Type B pancreatic cell (in vitro differentiated cells): ENCODE results near the gene C5orf24. TPM values are rescaled to one million over a fixed set of nuclear protein-coding genes. Genes with fewer than 3 reads are reported as not detected.
A peak's percentile ranks its signal among the peaks of the same experiment; 100 is the strongest.

ENCODE experiments used
- DNase-seq: peaks from one replicate; pipeline ENCODE4 v3.0.0; 2021; ENCODE audit warnings: mixed read lengths; ENCODE audit not compliant: unreplicated experiment; ENCODE audit errors: extremely low spot score
- H3K27ac Mint-ChIP-seq: 2 replicates; pipeline ENCODE4 v1.8.0; 2021; ENCODE audit warnings: mild to moderate bottlenecking, mixed read lengths
- H3K27me3 Mint-ChIP-seq: 2 replicates; pipeline ENCODE4 v1.8.0; 2021; ENCODE audit warnings: mixed read lengths
- H3K36me3 Mint-ChIP-seq: 2 replicates; pipeline ENCODE4 v1.8.0; 2021; ENCODE audit warnings: mixed read lengths
- H3K4me1 Mint-ChIP-seq: one replicate; pipeline ENCODE4 v1.8.0; 2021; ENCODE audit warnings: mixed read lengths; ENCODE audit not compliant: unreplicated experiment
- H3K4me3 Mint-ChIP-seq: 2 replicates; pipeline ENCODE4 v1.8.0; 2021; ENCODE audit warnings: mild to moderate bottlenecking, mixed read lengths
- H3K9me3 Mint-ChIP-seq: 2 replicates; pipeline ENCODE4 v1.8.0; 2021; ENCODE audit warnings: mixed read lengths
- total RNA-seq: library from RNA; stranded (reverse); gene quantifications from 2 replicates; pipeline ENCODE4 v1.2.1, GENCODE V29; 2021; ENCODE audit warnings: low replicate concordance
- TF ChIP-seq, protein P1 (sequence below): fragments of 200-600 bp; sonication (generic); conservative IDR thresholded peaks from 2 replicates; pipeline ENCODE4 v1.5.0; 2021; ENCODE audit warnings: antibody characterized with exemption, mild to moderate bottlenecking

C5orf24 gene
- total RNA-seq, 1 donor from 2014 or later = 62.9 TPM

- DNase-seq = no peak
- no peak overlapping the region for H3K27ac Mint-ChIP-seq
- H3K4me1 Mint-ChIP-seq = no peaks in the 10 kb centered on the region
- peaks cover 32% of the 10 kb centered on the region for H3K36me3 Mint-ChIP-seq
- H3K9me3 Mint-ChIP-seq = no peaks in the 10 kb centered on the region
- H3K27me3 Mint-ChIP-seq = no peaks in the 10 kb centered on the region
- TF ChIP-seq, protein P1, sequence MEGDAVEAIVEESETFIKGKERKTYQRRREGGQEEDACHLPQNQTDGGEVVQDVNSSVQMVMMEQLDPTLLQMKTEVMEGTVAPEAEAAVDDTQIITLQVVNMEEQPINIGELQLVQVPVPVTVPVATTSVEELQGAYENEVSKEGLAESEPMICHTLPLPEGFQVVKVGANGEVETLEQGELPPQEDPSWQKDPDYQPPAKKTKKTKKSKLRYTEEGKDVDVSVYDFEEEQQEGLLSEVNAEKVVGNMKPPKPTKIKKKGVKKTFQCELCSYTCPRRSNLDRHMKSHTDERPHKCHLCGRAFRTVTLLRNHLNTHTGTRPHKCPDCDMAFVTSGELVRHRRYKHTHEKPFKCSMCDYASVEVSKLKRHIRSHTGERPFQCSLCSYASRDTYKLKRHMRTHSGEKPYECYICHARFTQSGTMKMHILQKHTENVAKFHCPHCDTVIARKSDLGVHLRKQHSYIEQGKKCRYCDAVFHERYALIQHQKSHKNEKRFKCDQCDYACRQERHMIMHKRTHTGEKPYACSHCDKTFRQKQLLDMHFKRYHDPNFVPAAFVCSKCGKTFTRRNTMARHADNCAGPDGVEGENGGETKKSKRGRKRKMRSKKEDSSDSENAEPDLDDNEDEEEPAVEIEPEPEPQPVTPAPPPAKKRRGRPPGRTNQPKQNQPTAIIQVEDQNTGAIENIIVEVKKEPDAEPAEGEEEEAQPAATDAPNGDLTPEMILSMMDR = no peak
- H3K4me3 Mint-ChIP-seq = no peak overlapping the region
Measured at GRCh38 chr5:134891473-134891872, 45.7 kb downstream of the C5orf24 start.

GRCh38 chr5:134892282-134892681 is 46.5 kb downstream of the C5orf24 start:
- H3K9me3 Mint-ChIP-seq = no peaks in the 10 kb centered on the region
- H3K4me3 Mint-ChIP-seq = no peak overlapping the region
- no peak for DNase-seq
- no peaks in the 10 kb centered on the region for H3K4me1 Mint-ChIP-seq
- TF ChIP-seq, protein P1 = no peak
- H3K27me3 Mint-ChIP-seq = no peaks in the 10 kb centered on the region
- no peak overlapping the region for H3K27ac Mint-ChIP-seq
- H3K36me3 Mint-ChIP-seq = peaks cover 32% of the 10 kb centered on the region

GRCh38 chr5:134892926-134893325 is 47.2 kb downstream of the C5orf24 start:
- H3K27me3 Mint-ChIP-seq = no peaks in the 10 kb centered on the region
- no peaks in the 10 kb centered on the region for H3K9me3 Mint-ChIP-seq
- H3K4me3 Mint-ChIP-seq = no peak overlapping the region
- no peak overlapping the region for H3K27ac Mint-ChIP-seq
- no peaks in the 10 kb centered on the region for H3K4me1 Mint-ChIP-seq
- peaks cover 25% of the 10 kb centered on the region for H3K36me3 Mint-ChIP-seq
- no peak for DNase-seq
- TF ChIP-seq, protein P1 = no peak

DNA sequence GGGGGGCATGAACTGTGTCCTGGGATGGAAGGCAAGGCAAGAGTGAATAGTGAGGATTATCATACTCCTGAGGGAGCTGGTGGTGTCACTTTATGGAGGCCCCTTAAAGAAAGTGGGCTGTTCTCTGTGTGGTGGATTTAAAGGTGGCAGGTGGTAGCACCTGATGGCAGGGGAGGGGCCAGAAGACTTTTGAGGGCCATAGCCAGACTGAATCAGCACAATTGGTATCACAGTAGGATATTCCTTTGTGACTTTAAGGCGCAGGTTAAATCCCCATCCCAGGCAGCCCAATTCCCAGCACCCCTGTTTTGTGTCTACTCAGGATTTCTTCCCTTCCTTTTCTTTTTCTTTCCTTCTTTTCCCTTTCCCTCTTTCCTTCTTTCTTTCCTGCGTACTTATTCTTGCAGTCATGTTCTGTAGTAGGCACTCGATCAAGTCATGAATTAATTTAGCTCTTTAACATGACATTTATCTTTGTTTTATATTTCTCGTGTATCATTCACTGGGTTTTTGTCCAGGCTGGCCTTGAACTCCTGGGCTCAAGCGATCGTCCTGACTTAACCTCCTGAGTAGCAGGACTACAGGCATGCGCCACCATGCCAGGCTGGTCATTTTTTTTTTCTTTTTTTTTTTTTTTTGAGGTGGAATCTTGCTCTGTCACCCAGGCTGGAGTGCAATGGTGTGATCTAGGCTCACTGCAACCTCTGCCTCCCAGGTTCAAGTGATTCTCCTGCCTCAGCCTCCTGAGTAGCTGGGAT is 48.2 kb downstream of the C5orf24 start:
- H3K36me3 Mint-ChIP-seq = peaks cover 23% of the 10 kb centered on the region
- H3K4me3 Mint-ChIP-seq = no peak overlapping the region
- DNase-seq = no peak
- TF ChIP-seq, protein P1 = no peak
- no peak overlapping the region for H3K27ac Mint-ChIP-seq
- no peaks in the 10 kb centered on the region for H3K27me3 Mint-ChIP-seq
- H3K4me1 Mint-ChIP-seq = no peaks in the 10 kb centered on the region
- H3K9me3 Mint-ChIP-seq = no peaks in the 10 kb centered on the region

- DNase-seq = peak; percentile 51
- Mint-ChIP-seq H3K4me1 (peaks cover 4% of the 10 kb centered on the region), H3K4me3 (peak overlapping the region; percentile 60), H3K27ac (peak overlapping the region; percentile 64), H3K36me3 (peaks cover 11% of the 10 kb centered on the region), H3K27me3 (no peaks in the 10 kb centered on the region), H3K9me3 (no peaks in the 10 kb centered on the region)
- TF ChIP-seq, protein P1 = no peak
Measured at GRCh38 chr5:134902071-134902801, 56.5 kb downstream of the C5orf24 start.
